Melanocyte of skin (primary cell): ENCODE results near the gene TEX44. TPM values are rescaled to one million over a fixed set of nuclear protein-coding genes. Genes with fewer than 3 reads are reported as not detected.

Experiments used
- total RNA-seq, 2 donors: library from RNA; depleted of rRNA; stranded (reverse); fragments of >200 nt; gene quantifications; 2 replicates each; pipeline ENCODE4 v1.2.3, GENCODE V29; 2012

TEX44 gene
- total RNA-seq: not detected

DNA sequence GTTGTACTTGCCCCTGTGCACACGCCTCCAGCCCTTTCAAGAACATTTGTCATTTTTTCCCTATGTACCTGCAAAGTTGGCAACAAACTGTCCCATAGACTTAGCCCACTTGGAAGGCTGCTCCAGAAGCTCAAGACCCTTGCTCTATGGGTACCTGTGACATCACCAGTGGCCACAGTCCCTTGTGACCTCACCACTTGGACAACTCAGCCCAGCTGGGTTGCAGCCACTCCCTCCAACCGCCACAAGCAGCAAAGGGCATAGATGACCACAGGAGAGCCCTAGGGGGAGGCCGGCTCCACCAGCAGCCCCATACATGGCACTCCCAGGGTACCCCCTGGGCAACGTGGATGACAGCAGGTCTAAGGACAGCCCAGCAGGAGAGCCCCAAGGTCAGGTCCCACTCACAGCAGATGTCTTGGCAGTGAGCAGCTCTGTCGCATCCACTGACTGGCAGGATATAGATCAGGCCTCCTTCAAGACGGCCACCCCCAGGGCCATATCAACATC lies at the start of gene TEX44:
Gene TEX44, plus strand, starts transcription at position 229 of the 510 bp plus-strand sequence. Its CDS starts 88 bp downstream, at position 317.

Other genes with a start within 250 kb of the TEX44 start
- 1 to 10 TPM in 1 of 2 donors, under 1 TPM in 1; under 0.01 to 3.3 TPM for gene B3GNT7, start 197.2 kb upstream of the TEX44 start, total RNA-seq
- 100 to 1,000 TPM; 127 to 266 TPM for gene NCL, start 128.4 kb upstream of the TEX44 start, total RNA-seq
- gene NMUR1, start 62.4 kb upstream of the TEX44 start, total RNA-seq: not detected
- 100 to 1,000 TPM; 449 to 738 TPM for gene PTMA, start 115.7 kb downstream of the TEX44 start, total RNA-seq
- 10 to 100 TPM; 24.8 to 37.6 TPM for gene PDE6D, start 188.4 kb downstream of the TEX44 start, total RNA-seq
- gene COPS7B, start 193.6 kb downstream of the TEX44 start, total RNA-seq: 10 to 100 TPM; 14.8 to 18.3 TPM